Adrenal gland (tissue), 5 donors: Measurements from ENCODE around the gene KLHL29.

Experiments
- CTCF ChIP-seq, 6 experiments: fragments of 450-650 bp in 4 of 6; fragments of 200-600 bp in 2 of 6; sonication (generic) in 1 of 6; IDR thresholded peaks; 1 replicate in 5 of 6; 2 replicates in 1 of 6; pipeline versions ENCODE4 v1.5.1 to v1.8.0; 2016 to 2021; ENCODE audit warnings: antibody characterized with exemption in 6 of 6, mild to moderate bottlenecking in 2 of 6, moderate library complexity in 1 of 6
- POLR2A ChIP-seq, 2 donors: fragments of 450-650 bp; IDR thresholded peaks; one replicate each; pipeline ENCODE4 v1.6.1; 2017; ENCODE audit warnings: antibody characterized with exemption in 2 of 2, mild to moderate bottlenecking in 2 of 2, moderate library complexity in 1 of 2
- donor health status: DM: no; HTN: no; CAD: no.

GRCh38 chr2:23659773-23660172, 274.8 kb downstream of the KLHL29 start:
- TF ChIP-seq POLR2A (IDR thresholded peaks at IDR 0.05): no peak
- TF ChIP-seq CTCF (IDR thresholded peaks at IDR 0.05): no peak
